COLO668 (cell line): Measurements from ENCODE around the gene OR2W3.

Experiments used
- DNase-seq: peaks from one replicate; lab custom pipeline; 2025; ENCODE audit not compliant: unreplicated experiment; lab: John Stamatoyannopoulos, UW

The OR2W3 gene

DNA sequence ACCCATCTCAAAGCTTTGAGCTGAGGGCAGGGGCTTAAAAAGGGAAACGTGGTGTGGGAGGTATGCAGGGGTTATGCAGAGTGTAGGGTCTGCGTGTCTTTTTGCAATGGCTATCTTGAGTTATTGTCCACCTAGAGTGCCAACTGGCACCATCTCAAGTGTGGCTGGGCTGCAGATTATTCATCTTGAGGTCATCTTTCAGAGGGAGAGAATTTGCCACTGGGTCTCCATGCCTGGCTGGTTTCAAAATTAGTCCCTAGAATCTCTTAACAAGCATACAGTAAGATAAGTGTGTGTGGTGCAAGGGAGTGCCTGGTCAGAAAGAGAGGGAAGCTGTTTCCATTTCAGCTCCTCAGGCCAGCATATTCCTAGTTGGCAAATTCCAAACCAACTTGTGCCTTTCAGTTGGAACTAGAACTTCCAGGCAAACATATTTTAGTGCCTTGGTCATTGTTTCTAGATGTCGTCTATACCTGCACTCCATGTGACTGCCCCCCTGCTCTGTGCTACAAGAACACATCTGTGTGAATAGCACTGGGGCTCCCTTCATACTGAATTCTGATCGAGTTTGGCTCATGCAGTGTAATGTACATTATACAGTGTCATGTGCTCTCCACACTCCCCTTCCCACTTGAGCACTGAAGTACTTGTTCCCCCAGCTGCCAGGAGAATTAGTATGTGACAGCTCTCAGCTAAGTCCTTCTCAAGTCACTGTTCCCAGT lies 19.7 kb downstream of the OR2W3 start:
- DNase-seq = no peak

DNA sequence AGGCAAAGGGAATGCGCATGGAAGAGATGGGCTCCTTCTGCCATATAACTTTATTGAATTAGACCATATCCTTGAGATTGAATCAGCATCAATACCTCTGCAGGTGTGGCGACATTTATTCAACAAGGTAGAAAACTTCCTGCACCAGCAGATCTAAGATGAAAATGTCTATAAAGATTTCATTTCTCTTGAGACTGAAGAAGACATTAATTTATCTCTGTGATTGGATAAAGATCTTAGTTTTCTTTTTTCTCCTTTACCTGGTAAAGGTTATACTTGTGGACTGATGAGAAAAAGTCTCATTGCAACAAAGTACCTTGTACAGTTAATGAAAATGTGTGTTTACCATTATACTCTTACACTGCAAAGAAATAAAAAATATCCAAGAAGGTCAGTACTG lies 24.6 kb downstream of the OR2W3 start, which contains the start of gene OR2T8:
Gene OR2T8 (plus strand): TSS at position 301 of the 400 bp plus-strand sequence. CDS start 766 bp downstream, outside the sequence.
- no peak for DNase-seq

DNA sequence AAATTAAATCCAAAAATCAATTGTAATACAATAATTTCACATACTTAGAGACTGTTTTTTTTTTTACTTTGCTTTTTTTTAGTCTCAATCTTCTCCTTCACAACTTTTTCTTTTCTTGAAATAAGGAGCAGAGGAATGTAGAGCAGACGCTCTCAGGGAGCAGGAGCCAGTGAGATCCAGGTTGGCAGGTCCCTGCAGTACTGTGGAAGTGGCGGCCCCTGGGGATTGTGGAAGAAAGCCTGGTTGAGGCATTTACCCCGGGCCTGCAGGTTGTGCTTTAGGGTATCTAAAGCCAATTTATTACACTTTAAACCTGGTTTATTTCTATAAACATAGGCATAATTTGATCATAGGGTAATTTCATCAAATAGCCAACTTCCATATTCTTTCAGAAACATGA lies 28.6 kb downstream of the OR2W3 start:
- DNase-seq = no peak

DNA sequence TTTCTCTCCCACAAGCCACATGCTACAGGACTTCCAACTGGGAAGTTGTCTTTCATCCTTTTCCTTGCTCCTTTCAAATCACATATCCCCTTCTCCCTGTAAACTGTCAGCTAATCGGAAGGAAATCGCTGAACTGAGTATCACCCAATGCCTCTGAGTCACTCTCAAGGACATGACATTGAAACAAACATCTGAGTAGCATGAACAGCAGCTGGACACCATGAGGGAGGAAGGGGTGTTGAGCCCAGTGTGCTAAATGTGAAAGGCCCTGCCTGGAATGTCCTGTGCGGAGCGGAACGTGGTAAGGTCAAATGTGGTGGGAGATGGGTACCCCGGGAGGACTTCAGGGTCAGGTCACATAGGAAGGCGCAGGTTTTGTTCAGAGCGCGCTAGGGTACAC lies 29.5 kb downstream of the OR2W3 start, which contains the start of gene OR2AJ1:
Gene OR2AJ1 (plus strand): TSS at position 22 of the 400 bp plus-strand sequence. CDS start 8,880 bp downstream, outside the sequence.
- DNase-seq = no peak

DNA sequence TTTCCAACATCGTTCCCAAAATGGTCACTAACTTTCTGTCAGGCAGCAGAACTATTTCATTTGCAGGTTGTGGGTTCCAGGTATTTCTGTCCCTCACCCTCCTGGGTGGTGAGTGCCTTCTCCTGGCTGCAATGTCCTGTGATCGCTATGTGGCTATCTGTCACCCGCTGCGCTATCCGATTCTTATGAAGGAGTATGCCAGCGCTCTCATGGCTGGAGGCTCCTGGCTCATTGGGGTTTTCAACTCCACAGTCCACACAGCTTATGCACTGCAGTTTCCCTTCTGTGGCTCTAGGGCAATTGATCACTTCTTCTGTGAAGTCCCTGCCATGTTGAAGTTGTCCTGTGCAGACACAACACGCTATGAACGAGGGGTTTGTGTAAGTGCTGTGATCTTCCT lies 38.6 kb downstream of the OR2W3 start:
- no peak for DNase-seq

DNA sequence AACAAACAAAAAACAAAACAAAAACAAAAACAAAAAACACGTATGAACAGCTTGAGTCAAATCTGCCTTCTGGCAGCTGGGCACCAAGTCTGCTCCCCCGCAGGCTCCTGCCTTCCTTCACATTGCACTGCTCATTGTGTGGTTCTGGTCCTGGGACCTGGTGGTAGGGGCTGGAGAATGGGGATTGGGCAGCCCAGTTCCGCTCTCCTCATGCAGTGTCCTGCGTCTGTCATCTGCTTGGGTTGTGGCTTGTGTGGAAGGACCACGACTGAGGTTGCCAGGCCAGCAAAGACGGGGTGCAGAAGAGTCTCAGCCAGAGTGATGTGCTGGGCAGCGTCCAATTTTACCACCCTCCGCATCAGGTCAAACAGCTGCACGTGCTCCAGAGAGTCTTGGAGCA lies 40.4 kb downstream of the OR2W3 start:
- no peak for DNase-seq

DNA sequence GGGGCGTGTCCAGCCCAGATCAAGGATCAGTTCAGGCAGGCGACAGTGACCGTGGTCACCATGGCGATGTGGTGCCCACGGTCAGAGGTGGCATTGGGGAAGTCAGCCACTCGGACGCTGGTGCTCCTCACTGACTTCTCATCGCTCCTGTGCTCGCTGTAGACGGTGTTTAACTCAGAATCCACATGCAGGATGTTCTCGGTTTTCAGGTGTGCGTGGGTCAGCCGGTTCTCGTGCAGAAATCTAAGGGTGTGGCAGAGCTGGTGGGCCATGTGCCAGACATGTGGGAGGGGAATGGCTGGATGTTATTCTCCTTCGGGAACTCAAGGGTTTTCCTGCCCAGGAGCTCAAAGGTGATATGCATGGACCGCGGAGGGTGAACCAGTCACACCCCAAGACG lies 41.0 kb downstream of the OR2W3 start:
- DNase-seq = no peak

DNA sequence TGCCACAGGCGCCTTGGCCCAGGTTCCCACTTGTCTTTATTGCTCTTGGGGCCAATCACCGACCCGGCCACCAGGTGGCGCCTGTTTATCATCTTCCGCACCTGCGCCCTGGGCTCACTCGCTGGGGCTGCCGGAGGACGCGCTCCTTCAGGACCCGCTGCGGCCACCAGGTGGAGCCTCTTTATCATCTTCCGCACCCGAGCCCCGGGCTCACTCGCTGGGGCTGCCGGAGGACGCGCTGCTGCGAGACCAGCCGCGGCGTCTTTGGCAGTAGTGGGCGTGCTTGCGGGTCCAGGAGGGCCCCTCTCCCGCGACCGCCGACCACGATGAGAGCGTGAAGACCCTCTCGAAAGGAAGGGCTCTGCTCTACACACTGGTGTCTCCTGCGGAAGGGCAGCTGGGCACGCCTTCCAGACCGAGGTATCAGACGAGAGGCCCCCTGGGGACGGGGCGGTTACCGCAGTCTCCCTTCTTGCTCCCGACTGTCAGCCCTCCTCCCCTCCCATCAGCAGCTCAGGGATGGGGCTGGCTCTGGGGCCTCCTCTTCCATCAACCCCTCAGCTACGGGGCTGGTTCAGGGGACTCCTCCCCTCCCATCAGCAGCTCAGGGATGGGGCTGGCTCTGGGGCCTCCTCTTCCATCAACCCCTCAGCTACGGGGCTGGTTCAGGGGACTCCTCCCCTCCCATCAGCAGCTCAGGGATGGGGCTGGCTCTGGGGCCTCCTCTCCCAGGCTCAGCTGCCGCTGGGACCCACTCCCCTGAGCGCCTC lies 41.8 kb downstream of the OR2W3 start:
- peak; percentile 50 for DNase-seq

DNA sequence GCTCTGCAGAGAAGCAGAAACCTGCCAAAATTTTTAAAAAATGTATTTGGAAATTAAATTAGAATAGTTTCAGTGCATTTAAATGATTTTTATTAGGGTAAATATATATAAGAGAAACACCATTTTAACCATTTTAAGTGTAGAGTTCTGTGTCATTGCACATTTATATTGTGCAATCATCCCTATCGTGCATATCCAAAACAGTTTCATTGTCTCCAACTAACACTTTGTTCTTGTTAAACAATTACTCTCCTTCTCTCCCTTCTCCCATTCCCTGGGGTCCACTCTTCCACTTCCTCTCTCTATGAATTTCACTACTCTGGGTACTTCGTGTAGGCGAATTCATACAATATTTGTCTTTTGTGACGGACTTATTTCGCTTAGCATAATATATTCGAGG lies 47.2 kb downstream of the OR2W3 start:
- no peak for DNase-seq
